GM21619 (cell line): ENCODE data around the gene PGLYRP3.
"Not testable (repeated sequence)": the region's sequence is repeated elsewhere in the genome, so short reads cannot be mapped to it uniquely, and the experiment has no call there.

Experiments used
- ATAC-seq: cut with Tn5 transposase; IDR thresholded peaks from one replicate; pipeline ENCODE4 v1.9.1; 2021; ENCODE audit not compliant: unreplicated experiment

Gene PGLYRP3

DNA sequence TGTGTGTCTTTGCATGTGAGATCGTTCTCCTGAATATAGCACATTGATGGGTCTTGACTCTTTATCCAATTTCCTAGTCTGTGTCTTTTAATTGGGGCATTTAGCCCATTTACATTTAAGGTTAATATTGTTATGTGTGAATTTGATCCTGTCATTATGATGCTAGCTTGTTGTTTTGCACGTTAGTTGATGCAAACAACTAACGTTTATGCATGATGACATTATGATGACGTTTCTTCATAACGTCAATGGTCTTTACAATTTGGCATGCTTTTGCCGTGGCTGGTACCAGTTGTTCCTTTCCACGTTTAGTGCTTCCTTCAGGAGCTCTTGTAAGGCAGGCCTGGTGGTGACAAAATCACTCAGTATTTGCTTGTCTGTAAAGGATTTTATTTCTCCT, 5.4 kb upstream of the PGLYRP3 start:
- ATAC-seq: not testable (repeated sequence)

DNA sequence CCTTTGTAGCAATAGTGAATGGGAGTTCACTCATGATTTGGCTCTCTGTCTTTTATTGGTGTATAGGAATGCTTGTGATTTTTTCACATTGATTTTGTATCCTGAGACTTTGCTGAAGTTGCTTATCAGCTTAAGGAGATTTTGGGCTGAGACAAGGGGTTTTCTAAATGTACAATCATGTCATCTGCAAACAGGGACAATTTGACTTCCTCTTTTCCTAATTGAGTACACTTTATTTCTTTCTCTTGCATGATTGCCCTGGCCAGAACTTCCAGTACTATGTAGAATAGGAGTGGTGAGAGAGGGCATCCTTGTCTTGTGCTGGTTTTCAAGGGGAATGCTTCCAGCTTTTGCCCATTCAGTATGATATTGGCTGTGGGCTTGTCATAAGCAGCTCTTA, 3.3 kb upstream of the PGLYRP3 start:
- not testable (repeated sequence) for ATAC-seq

DNA sequence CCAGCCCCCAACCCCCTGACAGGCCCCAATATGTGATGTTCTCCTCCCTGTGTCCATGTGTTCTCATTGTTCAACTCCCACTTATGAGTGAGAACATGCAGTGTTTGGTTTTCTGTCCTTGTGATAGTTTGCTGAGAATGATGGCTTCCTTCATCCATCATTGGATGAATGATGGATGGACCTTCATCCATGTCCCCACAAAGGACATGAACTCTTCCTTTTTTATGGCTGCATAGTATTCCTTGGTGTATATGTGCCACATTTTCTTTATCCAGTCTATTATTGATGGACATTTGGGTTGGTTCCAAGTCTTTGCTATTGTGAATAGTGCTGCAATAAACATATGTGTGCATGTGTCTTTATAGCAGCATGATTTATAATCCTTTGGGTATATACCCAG, 1.6 kb upstream of the PGLYRP3 start:
- not testable (repeated sequence) for ATAC-seq

DNA sequence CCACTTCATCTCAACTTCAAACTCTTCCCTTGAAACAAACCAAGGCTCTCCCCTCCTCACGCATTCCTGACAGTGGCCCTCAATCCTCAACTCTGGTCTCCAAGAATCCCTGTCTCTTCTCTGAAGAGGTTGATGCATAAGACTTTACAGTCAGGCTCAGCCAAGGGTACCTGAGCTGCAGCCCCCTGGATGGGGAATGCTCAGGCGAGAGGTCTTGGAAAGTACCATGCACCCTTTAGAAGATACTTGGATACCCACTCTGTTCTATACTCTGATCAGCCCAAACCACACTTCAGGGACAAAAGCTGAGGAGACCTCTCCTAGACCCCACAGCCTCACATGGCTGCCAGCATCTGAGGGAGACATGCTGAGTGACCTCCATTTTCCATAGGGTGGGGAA, 536 bp upstream of the PGLYRP3 start:
- no peak for ATAC-seq

DNA sequence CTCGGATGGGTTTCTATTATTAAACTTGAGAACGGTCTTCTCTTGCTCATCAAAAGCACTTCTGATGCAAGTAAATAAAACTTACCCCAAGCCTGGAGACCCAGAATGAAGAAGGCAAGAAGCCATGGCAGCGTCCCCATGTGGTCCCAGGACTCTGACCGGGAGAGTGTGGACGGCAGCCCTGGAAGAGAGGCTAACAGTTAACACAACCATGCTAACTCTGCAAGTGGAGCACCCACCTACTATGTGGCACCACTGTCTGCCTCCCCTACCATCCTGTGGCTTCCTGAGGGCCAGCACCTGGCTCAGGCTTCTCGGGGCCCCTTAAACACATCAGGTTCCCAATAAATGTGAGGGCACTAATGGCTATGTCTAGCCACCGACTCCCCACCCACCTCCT, 2.2 kb downstream of the PGLYRP3 start:
- ATAC-seq: no peak

DNA sequence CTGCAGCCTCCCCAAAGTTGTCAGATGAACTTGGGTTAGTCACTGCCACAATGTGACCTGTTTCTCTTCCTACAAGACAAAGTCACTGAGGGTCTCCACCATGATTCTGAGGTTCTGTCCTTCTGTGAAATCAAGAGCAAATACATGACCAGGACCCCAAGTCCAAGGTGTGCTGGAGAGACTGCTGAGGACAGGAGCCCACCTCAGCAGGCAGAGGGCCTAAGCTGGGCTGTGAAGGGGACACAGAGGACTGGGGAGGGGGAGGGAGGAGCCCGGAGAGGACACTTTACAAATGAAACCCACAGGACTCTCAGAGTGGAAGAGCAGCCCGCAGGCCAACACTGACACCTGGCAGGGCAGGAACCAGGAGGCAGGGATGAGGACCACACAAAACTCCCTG, 3.3 kb downstream of the PGLYRP3 start:
- no peak for ATAC-seq

DNA sequence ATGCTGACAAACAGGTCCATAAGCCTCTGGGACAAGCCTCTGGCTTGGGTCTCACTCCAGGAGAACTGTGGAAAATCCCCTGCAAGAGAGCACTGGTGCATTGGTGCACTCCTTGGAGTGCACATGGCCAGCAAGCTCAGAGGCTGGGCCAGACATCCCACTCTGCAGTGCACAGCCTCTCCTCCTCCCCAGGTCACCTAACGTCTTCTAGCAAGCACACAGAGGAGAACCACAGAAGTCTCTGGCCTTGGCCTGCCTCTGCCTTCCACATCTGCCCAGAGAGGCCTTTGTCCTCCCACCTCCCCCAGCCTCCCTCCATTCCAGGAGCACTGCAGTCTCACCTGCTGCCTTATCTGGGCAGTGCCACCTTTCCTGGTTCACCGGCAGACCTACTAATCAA, 4.2 kb downstream of the PGLYRP3 start:
- no peak for ATAC-seq

DNA sequence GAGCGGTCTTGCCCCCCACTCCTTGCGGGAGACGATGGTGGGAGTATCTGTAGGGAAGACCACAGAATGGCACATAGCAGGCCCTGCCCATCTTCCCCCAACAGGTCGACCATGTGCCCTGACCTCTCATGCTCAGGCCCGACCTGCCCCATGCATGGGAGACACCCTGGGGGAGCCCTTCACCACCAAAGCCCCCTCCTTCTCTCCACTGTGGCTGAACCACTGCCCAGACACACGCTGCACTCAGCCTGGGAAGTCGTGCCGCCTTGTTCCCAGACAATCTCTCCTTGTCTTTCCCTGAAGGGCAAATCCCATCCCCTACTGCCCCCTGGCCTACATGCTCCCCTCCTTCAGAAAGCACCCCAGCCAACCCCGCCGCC, 5.5 kb downstream of the PGLYRP3 start:
- no peak for ATAC-seq

DNA sequence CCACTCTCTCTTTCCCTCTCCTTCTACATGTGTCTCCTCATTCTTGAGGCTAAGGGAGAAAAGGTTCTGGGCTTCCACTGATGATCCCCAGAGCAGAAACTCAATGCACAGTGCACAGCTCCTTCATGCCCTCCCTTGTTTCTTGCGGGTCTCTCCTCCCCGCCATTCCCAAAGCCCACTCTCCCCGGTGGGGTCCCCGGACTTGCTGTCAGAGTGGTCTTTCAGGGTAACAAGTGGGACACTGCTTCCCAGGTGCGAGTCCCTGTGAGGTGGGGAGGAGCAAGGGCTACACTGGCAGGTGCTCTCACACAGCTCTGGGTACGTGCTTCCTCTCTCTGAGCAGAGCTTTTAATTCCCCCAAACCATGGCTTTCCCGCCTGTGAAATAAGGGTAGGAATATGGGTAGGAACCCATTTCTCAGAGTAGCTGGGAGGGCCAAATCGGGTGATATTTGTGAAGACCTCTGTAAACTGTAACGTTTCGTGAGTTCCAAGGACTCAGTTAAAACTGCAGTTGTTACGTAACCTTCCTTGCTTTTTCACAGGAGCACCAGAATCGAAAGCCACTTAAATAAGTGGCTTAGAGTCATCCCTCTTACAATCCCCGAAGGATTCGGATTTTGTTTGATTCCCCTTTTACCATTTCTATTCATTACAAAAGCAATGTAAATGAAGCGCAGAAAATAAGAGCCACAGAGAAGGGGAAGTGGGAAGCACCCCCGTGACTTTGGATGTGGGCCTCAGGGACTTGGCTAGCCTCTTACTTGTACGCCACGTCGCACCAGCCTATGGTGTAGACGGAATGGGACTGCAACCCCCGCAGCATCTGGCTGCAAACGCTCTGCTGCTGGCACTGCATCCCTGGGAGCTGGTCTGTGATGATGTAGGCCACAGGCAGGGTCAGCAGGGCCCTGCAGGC, 6.2 kb downstream of the PGLYRP3 start:
- no peak for ATAC-seq

DNA sequence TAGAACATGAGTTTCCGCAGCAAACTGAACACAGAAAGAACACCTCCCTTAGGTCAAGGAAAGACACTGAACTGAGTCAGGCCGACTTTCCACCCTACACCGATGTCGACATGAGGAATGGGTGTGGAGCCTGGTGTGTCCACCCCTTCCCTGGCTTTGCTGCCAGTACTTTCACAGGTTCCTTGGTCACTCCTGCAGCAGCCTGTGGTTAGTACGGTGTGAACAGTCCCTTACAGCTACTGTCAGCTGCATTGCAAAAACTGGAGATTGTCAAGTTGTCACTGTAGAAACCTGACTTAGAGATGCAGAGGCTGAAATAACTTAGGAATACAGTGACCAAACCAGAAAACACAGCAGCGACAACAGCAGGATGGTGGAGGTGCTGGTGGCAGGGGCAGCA, 7.1 kb downstream of the PGLYRP3 start:
- ATAC-seq: no peak

DNA sequence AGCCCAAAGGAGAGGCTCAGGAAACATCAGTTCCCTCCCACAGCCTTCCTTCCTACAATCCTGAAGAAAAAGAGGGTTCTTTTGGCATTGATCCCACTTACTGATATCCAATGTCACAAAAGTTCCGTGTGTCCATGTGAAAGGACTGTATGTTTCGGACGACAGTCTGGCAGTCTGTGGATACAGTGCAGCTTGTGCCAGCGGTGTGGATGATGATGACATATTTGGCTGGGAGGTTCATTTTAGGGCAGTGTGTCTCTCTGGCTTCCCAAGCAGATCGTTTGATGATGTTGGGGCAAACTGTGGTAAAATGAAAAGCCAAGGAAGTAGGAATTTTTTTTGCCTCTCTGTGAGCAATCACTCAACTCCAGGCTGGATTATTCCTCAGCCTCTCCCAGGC, 10.4 kb downstream of the PGLYRP3 start:
- ATAC-seq: no peak

DNA sequence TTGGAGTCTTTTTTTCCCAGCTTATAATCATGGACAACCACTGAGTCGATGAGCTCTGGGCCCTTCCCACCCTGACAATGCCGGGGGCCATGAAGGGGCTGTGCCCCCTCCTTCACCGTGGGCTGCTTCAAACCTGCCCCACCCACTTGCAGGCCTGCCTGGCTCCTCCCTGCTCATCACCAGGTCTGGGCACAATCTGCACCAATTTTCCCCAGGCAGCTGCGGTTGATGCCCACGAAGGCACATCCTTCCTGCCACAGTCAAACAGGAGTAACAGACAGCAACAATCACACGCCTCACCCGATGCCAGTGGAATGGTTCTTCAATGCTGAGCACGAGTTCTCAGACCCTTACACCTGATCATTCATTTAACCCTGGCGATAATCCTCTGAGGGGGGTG, 18.9 kb downstream of the PGLYRP3 start:
- ATAC-seq: no peak

DNA sequence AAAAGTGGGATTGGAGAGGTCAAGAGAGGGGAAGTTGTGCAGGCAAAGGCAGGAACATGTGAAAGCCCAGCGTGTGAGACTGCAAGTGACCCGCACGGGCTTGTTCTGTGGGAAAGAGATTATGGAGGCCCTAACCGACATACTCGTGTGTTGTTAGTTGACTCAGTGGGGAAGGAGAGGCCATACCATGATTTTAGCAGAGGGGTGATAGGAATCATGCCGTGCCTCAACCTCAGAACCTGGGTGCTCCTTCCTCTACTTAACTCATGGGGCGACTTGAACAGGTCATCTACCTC, 19.3 kb downstream of the PGLYRP3 start:
- ATAC-seq: no peak

DNA sequence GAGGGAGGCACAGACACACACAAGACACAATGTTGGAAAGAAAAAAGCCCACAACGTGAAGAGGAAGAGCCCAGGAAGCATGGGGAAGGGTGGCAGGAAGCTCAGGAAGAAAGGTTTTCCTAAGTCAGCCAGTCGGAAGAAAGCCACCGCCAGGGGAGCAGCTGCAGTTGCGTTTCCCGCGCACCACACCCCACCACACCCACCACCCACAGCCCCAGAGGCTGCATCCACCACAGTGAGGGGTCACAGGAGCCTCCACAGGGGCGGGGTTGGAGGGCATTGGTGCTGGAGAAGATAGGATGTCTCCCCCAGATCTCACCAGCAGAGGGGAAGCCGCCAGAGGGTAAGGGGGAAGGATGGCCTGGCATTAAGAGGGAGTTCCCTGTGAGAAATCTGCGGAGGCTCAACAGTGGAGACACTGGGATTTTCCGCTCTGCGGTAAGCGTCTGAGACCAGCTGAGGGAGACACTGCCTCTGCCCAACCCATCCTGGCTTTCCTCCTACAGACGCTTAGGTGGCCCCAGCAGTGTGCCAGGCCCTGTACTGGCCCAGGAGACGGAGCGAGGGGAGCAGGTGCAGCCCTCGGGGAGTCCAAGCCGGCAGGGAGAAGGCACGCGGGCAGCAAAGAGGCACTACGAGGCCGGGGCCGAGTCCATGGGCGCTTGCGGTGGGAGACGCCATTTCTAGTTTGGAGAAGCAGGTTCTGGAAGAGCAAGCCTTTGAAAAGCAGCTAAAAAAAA, 19.8 kb downstream of the PGLYRP3 start:
- no peak for ATAC-seq

DNA sequence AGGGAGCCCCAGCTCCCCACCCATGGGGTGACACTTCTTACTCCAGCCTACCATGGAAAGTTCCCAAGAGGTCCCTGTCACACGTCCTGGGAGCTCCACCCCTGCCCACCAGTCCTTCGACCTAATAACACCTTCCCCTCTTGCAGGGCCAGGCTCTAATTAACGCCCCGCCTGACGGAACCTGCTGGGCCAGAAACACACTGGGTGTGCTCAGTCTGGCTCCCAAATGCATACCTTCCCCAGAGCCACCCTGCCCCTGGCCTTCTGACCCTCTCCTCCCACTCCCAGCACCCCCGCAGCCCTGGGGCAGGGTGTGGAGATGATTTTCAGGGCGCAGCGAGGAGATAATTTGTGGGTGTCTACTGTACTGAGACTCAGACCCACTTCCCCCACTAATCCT, 20.6 kb downstream of the PGLYRP3 start:
- no peak for ATAC-seq

DNA sequence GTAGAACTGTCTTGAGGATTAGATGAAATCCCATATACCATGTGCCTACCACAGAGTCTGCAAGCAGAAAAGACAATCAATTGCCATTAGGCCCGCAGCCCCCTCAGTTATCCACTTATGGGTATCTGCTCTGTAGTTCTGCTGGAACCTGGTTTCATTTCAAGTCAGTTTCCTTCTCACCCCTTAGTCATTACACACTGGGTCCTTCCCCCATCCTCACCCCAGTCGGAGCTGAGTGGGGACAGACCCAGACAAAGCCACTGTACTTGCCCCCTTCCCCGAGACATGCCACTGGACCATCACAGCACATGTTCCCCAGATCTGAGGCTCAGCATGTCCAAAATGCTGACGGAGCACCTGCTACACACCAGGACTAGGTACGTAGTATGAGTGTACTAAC, 21.2 kb downstream of the PGLYRP3 start:
- no peak for ATAC-seq

DNA sequence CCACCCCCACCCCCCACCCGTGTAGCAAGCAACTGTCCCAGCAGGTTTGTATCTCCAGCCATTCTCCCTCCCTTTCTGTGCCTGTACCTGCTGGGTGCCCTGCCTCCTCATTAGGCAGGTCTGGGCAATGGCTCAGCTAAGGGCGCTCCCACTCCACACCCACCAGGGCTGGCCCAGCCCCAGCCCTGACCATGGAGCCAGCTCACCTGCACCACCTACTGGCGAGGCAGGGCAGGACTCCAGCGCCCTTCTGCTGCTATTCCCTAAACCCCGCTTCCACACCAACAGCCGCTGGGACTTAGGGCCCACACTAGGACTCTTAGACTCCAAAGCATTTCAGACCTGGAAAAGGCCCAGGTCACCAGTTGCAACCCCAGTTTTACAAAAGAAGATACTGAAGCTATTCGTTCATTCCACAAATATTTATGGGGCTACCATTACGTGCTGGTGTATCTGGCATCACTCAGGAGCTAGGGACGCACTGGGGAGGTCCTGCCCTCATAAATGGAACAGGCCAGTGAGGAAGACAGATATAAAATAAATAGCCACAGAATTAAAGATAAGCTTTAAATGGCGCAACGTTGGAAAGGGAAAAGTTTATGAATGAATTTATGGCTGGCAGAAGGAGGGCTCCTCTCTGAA, 24.0 kb downstream of the PGLYRP3 start:
- ATAC-seq: no peak

DNA sequence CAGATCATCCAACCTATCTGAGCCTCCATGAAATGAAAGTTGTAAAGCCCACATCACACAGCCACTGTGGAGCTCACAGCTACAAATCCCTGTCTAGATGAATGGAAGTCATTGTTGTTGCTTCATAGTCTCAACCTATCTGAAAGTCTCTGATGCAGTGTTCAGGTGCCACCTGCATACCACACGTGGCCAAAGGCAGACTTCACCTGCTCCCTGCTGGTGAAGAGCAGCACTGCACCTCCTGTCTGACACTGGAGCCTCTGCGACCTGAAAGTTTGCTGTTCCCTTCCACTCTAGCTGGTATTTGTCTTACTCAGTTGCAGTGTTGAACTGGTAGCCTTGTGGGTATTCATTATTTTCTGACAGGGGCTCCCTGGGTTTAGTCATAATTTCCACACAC, 34.9 kb downstream of the PGLYRP3 start:
- ATAC-seq: no peak

DNA sequence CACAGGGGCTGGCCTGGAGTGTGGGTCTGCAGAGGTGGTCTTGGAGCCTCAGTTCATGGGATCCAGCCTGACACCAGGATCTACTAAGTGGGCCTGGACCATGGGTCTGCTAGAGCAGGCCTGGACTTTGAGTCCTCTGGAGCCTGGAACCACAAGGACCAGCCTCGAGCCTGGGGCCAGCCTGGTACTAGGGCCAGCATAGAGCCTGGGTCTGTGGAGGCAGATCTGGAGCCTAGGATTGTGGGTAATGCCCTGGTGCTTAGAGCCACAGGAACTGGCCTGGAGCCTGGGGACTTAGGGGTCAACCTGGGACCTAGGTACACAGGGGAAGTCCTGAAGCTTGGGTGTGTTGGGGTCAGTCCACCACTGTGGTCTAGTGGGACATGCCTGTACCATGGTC, 40.6 kb downstream of the PGLYRP3 start:
- no peak for ATAC-seq

DNA sequence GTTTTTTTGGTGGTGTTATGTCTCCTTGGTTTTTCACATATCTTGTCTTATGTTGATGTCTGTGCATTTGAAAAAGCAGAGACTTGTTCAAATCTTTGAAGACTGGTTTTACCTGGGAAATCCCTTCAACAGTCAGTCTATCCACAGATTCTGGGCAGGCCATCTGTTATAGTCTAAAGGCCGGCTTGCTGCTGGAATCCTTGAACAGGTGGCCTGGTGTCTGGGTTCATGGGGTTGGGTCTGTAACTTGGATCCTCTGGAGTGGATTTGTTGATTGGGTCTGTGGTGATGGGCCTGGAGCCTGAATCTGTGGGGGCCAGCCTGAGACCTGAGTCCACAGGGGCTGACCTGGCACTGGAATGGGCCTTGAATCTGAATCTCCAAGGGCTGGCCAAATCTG, 41.0 kb downstream of the PGLYRP3 start:
- no peak for ATAC-seq

DNA sequence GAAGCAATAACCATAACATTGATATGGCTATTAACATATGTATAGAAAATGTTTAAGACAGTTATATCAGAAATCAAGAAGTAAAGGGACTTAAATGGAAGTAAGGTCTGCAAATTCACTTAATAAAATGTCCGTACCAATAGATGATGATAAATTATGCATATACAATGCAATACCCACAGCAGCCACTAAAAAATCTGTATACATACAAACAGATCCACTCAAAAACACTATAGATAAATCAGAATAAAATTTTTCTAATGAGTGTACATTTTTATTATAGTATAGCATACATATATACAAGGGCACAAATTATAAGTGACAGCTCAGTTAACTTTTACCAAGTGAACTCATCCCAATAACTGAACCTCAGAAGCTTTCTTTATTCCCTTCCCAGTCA, 47.3 kb downstream of the PGLYRP3 start:
- no peak for ATAC-seq

DNA sequence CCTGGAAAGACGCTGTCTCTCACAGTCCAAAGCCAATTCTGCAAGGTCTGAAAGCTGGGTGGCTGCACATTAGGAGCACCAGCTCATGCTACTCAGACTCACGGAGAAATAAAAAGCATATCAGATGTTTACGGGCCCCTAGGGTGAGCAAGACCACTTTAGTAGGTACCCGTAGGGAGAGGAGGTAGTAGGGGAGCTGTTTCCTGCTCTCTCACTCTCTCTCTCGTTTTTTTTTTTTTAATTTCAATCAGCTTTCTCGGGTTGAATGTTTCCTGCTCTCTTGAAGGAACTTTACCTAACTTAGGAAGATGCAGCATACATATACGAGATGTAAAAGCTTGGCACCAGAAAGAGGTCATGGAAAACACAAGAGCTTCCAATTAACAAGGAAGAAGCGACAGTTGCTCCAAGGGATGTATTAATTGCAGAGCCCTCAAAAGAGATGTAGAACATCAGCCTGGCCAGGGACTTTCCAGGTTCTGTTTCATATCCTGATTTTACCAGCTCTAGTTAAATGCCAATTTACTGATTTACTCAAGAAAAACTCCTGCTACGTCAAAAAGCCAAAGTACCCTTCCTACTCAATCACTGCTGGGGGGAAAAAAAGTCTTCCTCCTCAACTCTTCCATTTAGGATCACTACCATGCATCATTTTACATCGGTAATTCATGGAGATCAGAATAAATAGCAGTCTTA, 50.1 kb downstream of the PGLYRP3 start:
- ATAC-seq: no peak
